Endothelial cell of umbilical vein (primary cell): ENCODE results near the gene NMT2.

Experiments used
- EZH2 ChIP-seq: IDR thresholded peaks from 2 replicates; pipeline ENCODE4 v1.6.1; 2012; ENCODE audit warnings: borderline replicate concordance, low read depth, mild to moderate bottlenecking, moderate library complexity, low read length, inconsistent platforms; ENCODE audit not compliant: severe bottlenecking
- GATA2 ChIP-seq: IDR thresholded peaks from 2 replicates; pipeline ENCODE4 v1.7.0; 2011; ENCODE audit warnings: low read depth, mild to moderate bottlenecking, moderate library complexity, mixed read lengths, low read length; ENCODE audit not compliant: insufficient read length, insufficient read depth
- POLR2A ChIP-seq: IDR thresholded peaks from 2 replicates; pipeline ENCODE4 v1.6.1; 2012; ENCODE audit warnings: low read depth, mild to moderate bottlenecking, control low read depth, low read length
- TF ChIP-seq, protein P1 (sequence below), 2 donors: IDR thresholded peaks; 1 replicate in 1 of 2; 2 replicates in 1 of 2; pipeline ENCODE4 v1.5.1; 2011; ENCODE audit warnings: low read length in 2 of 2, mild to moderate bottlenecking in 2 of 2, moderate library complexity in 2 of 2, control low read depth in 1 of 2, inconsistent platforms in 1 of 2, low read depth in 1 of 2; ENCODE audit not compliant: insufficient read depth in 1 of 2; ENCODE audit errors: extremely low read depth in 1 of 2

DNA sequence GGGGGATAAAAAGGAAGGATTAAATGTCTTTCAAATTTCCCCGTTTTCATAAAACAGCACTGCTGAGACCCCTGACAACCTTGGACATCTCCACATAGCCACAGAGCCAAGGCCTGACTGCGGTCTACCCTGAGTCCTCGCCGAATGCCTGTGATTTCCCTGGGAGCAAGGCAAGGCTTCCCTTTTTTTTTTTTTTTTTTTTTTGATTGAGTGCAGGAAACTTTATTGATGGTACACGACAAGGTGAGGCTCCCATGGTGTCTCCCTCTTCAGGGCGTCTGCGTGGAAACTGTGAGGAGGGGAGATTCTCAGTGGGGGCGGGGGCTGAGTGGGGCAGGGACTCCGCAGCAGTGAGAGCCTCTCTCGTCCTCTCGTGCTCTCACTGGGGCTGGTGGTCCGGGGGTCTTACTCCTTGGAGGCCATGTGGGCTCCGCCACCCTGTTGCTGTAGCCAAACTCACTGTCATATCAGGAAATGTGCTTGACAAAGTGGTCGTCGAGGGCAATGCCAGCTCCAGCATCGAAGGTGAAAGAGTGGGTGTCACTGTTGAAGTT lies 75.6 kb downstream of the NMT2 start:
- TF ChIP-seq POLR2A (no peak), EZH2 (no peak), GATA2 (no peak)
- TF ChIP-seq, protein P1, sequence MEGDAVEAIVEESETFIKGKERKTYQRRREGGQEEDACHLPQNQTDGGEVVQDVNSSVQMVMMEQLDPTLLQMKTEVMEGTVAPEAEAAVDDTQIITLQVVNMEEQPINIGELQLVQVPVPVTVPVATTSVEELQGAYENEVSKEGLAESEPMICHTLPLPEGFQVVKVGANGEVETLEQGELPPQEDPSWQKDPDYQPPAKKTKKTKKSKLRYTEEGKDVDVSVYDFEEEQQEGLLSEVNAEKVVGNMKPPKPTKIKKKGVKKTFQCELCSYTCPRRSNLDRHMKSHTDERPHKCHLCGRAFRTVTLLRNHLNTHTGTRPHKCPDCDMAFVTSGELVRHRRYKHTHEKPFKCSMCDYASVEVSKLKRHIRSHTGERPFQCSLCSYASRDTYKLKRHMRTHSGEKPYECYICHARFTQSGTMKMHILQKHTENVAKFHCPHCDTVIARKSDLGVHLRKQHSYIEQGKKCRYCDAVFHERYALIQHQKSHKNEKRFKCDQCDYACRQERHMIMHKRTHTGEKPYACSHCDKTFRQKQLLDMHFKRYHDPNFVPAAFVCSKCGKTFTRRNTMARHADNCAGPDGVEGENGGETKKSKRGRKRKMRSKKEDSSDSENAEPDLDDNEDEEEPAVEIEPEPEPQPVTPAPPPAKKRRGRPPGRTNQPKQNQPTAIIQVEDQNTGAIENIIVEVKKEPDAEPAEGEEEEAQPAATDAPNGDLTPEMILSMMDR (IDR thresholded peaks at IDR 0.05; ENCODE audit: extremely low read depth in 1 of 2, insufficient read depth in 1 of 2, low read depth in 1 of 2, low read length in 2 of 2): no peak
